ENCODE measurements around the gene ELOA. TPM values are rescaled to one million over a fixed set of nuclear protein-coding genes. Genes with fewer than 3 reads are reported as not detected.

ELOA gene
- total and polyA plus RNA-seq, 2 of the 13 experiments (the other 11 are each of a cell fraction or from before 2014, with no cell fraction given), result 14.2 to 28.5 TPM

DNA sequence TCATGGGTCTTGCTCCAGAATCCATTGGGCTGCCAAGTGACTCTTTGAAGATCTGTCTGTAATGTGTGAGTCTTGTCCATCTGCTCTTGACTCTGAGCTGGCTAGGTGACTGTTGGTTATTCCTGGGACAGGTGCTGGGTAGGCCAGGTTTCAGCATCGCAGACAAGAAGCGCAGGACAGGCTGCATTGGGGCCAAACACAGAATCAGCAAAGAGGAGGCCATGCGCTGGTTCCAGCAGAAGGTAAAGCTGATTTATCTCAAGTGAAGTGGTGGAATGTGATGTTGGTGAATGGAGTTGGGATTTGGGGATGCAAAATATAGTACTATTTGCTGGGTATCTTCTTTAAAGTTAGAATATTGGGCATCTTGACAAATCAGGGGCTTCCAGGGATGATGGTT, 47.6 kb upstream of the ELOA start:
- no peak overlapping the region for H2AFZ ChIP-seq (ENCODE audit: low read length)
- POLR2A ChIA-PET, result interaction anchor here (2.7 kb wide), 1 partner anchor 10 kb away, joined by 9 read pairs; no protein-coding TSS in a partner anchor
- 100% methylated on average over 3 of the region's 3 CpGs for WGBS (ENCODE audit: low lambda C conversion rate)
- H4K20me1 ChIP-seq (ENCODE audit: insufficient read depth, low read length), result peaks cover 73% of the 10 kb centered on the region
- in situ Hi-C loops (cut with HindIII; ENCODE audit: extremely low pct_ligation_motif_present, low pct_unique_long_range_greater_than_20kb) (no loop called here), intact Hi-C loops (cut with micrococcal nuclease; ENCODE audit: unreplicated experiment) (no loop called here)
- no peaks in the 10 kb centered on the region for H3K9me3 ChIP-seq (ENCODE audit: low read length)
- DNase-seq (ENCODE audit: low spot score), result no peak
- CTCF ChIA-PET (ENCODE audit: low intra/inter-chr PET ratio, low total read pairs), result no interaction called here
- no peak overlapping the region for H3K9ac ChIP-seq (ENCODE audit: insufficient read depth, low read depth, low read length)
- peaks cover 27 to 75% of the 10 kb centered on the region in 2 experiments for H3K36me3 ChIP-seq (replicated peaks in 1 of 2; ENCODE audit: control insufficient read depth in 1 of 2, insufficient read depth in 2 of 2, low read length in 2 of 2)
- no peaks in the 10 kb centered on the region; a peak in 1 of 5 replicates for H3K27me3 ChIP-seq (ENCODE audit: control insufficient read depth in 1 of 2, insufficient read depth in 2 of 2, low read length in 2 of 2)
- H3K4me2 ChIP-seq (ENCODE audit: low read depth, low read length), result peak overlapping the region; percentile 42
- TF ChIP-seq, protein P1, sequence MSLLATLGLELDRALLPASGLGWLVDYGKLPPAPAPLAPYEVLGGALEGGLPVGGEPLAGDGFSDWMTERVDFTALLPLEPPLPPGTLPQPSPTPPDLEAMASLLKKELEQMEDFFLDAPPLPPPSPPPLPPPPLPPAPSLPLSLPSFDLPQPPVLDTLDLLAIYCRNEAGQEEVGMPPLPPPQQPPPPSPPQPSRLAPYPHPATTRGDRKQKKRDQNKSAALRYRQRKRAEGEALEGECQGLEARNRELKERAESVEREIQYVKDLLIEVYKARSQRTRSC (CRISPR knock-in tag; IDR thresholded peaks at IDR 0.05; ENCODE audit: low read depth), result no peak
- TF ChIP-seq NFIC (IDR thresholded peaks at IDR 0.05; ENCODE audit: low read length) (no peak), GFI1 (CRISPR knock-in tag; IDR thresholded peaks at IDR 0.05; ENCODE audit: borderline replicate concordance) (no peak), MTF2 (CRISPR knock-in tag; IDR thresholded peaks at IDR 0.05; ENCODE audit: borderline replicate concordance) (no peak), POLR2G (IDR thresholded peaks at IDR 0.05; ENCODE audit: low read depth, low read length) (0 out of 2 replicates have a peak, but pooled peaks have one; percentile 10), POLR2AphosphoS5 (IDR thresholded peaks at IDR 0.05; ENCODE audit: low read depth, low read length) (peak; percentile 20; the same call in 1 of the 2 replicates), ZNF160 (CRISPR knock-in tag; IDR thresholded peaks at IDR 0.05) (no peak), MYNN (CRISPR knock-in tag; IDR thresholded peaks at IDR 0.05; ENCODE audit: low read depth) (no peak), RBFOX2 (IDR thresholded peaks at IDR 0.05; ENCODE audit: low read depth, low read length) (peak; percentile 26; the same call in 1 of the 2 replicates), ATF1 (CRISPR knock-in tag; IDR thresholded peaks at IDR 0.05) (no peak)
- TF ChIP-seq, protein P2, sequence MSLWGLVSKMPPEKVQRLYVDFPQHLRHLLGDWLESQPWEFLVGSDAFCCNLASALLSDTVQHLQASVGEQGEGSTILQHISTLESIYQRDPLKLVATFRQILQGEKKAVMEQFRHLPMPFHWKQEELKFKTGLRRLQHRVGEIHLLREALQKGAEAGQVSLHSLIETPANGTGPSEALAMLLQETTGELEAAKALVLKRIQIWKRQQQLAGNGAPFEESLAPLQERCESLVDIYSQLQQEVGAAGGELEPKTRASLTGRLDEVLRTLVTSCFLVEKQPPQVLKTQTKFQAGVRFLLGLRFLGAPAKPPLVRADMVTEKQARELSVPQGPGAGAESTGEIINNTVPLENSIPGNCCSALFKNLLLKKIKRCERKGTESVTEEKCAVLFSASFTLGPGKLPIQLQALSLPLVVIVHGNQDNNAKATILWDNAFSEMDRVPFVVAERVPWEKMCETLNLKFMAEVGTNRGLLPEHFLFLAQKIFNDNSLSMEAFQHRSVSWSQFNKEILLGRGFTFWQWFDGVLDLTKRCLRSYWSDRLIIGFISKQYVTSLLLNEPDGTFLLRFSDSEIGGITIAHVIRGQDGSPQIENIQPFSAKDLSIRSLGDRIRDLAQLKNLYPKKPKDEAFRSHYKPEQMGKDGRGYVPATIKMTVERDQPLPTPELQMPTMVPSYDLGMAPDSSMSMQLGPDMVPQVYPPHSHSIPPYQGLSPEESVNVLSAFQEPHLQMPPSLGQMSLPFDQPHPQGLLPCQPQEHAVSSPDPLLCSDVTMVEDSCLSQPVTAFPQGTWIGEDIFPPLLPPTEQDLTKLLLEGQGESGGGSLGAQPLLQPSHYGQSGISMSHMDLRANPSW (CRISPR knock-in tag; IDR thresholded peaks at IDR 0.05; ENCODE audit: borderline replicate concordance), result no peak
- TF ChIP-seq, protein P3, sequence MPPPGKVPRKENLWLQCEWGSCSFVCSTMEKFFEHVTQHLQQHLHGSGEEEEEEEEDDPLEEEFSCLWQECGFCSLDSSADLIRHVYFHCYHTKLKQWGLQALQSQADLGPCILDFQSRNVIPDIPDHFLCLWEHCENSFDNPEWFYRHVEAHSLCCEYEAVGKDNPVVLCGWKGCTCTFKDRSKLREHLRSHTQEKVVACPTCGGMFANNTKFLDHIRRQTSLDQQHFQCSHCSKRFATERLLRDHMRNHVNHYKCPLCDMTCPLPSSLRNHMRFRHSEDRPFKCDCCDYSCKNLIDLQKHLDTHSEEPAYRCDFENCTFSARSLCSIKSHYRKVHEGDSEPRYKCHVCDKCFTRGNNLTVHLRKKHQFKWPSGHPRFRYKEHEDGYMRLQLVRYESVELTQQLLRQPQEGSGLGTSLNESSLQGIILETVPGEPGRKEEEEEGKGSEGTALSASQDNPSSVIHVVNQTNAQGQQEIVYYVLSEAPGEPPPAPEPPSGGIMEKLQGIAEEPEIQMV (CRISPR knock-in tag; IDR thresholded peaks at IDR 0.05; ENCODE audit: low read depth), result no peak
- TF ChIP-seq, protein P4, sequence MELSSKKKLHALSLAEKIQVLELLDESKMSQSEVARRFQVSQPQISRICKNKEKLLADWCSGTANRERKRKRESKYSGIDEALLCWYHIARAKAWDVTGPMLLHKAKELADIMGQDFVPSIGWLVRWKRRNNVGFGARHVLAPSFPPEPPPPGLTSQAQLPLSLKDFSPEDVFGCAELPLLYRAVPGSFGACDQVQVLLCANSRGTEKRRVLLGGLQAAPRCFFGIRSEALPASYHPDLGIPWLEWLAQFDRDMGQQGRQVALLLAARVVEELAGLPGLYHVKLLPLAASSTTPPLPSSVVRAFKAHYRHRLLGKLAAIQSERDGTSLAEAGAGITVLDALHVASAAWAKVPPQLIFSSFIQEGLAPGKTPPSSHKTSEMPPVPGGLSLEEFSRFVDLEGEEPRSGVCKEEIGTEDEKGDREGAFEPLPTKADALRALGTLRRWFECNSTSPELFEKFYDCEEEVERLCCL (CRISPR knock-in tag; IDR thresholded peaks at IDR 0.05; ENCODE audit: borderline replicate concordance), result no peak
- TF ChIP-seq, protein P5, sequence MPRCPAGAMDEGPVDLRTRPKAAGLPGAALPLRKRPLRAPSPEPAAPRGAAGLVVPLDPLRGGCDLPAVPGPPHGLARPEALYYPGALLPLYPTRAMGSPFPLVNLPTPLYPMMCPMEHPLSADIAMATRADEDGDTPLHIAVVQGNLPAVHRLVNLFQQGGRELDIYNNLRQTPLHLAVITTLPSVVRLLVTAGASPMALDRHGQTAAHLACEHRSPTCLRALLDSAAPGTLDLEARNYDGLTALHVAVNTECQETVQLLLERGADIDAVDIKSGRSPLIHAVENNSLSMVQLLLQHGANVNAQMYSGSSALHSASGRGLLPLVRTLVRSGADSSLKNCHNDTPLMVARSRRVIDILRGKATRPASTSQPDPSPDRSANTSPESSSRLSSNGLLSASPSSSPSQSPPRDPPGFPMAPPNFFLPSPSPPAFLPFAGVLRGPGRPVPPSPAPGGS (CRISPR knock-in tag; IDR thresholded peaks at IDR 0.05), result no peak
- FAIRE-seq, result no peak
- ATAC-seq, result no peak
- no TSS peak for BruUV-seq (replicated peaks)
- H3K4me3 ChIP-seq (replicated peaks in 1 of 3; ENCODE audit: insufficient read depth in 1 of 3, low read depth in 2 of 3, low read length in 3 of 3), result no peak overlapping the region
- no peak overlapping the region for H3K27ac ChIP-seq (ENCODE audit: extremely low read length, insufficient read depth, low read length)
- peaks cover 75% of the 10 kb centered on the region for H3K79me2 ChIP-seq (ENCODE audit: insufficient read depth, low read length)
- peaks cover 58% of the 10 kb centered on the region for H3K4me1 ChIP-seq (ENCODE audit: insufficient read depth, low read length)
